HEK293T (cell line): Measurements from ENCODE around the gene ALPL.

Experiments used
- CTCF ChIA-PET: fragments of 350-600 bp; formaldehyde crosslinking; extraction: SDS; loops from one replicate; lab custom pipeline; 2021; ENCODE audit warnings: antibody characterized with exemption, inconsistent platforms; lab: Yijun Ruan, JAX
- POLR2A ChIA-PET: fragments of 350-600 bp; formaldehyde crosslinking; extraction: SDS; loops from one replicate; lab custom pipeline; 2020; ENCODE audit warnings: antibody characterized with exemption, inconsistent platforms; lab: Yijun Ruan, JAX
- DNase-seq: peaks from one replicate; pipeline ENCODE4 v3.0.0; 2012; ENCODE audit warnings: mixed read lengths; ENCODE audit errors: extremely low spot score
- ARNT ChIP-seq: fragments of 450-650 bp; IDR thresholded peaks from 2 replicates; pipeline ENCODE4 v1.6.1; 2017; ENCODE audit warnings: mild to moderate bottlenecking
- BHLHE40 ChIP-seq: fragments of 450-650 bp; IDR thresholded peaks from 2 replicates; pipeline ENCODE4 v1.6.1; 2016; ENCODE audit warnings: mild to moderate bottlenecking, moderate library complexity, borderline replicate concordance
- CTBP1 ChIP-seq: fragments of 450-650 bp; IDR thresholded peaks from 2 replicates; pipeline ENCODE4 v1.6.1; 2016; ENCODE audit warnings: borderline replicate concordance
- ELF4 ChIP-seq: fragments of 450-650 bp; IDR thresholded peaks from 2 replicates; pipeline ENCODE4 v1.6.1; 2017; ENCODE audit warnings: antibody characterized with exemption
- FOXA1 ChIP-seq: fragments of 450-650 bp; IDR thresholded peaks from 2 replicates; pipeline ENCODE4 v1.6.1; 2016; ENCODE audit warnings: mild to moderate bottlenecking
- FOXK2 ChIP-seq: fragments of 450-650 bp; IDR thresholded peaks from 2 replicates; pipeline ENCODE4 v1.6.1; 2016; ENCODE audit warnings: mild to moderate bottlenecking
- FOXM1 ChIP-seq: fragments of 450-650 bp; IDR thresholded peaks from 2 replicates; pipeline ENCODE4 v1.6.1; 2017; ENCODE audit warnings: mild to moderate bottlenecking, borderline replicate concordance
- HDGF ChIP-seq: fragments of 450-650 bp; IDR thresholded peaks from 2 replicates; pipeline ENCODE4 v1.6.1; 2017; ENCODE audit warnings: antibody characterized with exemption, borderline replicate concordance
- L3MBTL2 ChIP-seq: fragments of 450-650 bp; conservative IDR thresholded peaks from 2 replicates; pipeline ENCODE4 v1.6.1; 2016; ENCODE audit warnings: mild to moderate bottlenecking
- LEF1 ChIP-seq: fragments of 450-650 bp; IDR thresholded peaks from 2 replicates; pipeline ENCODE4 v1.6.1; 2017; ENCODE audit warnings: mild to moderate bottlenecking, borderline replicate concordance
- NFRKB ChIP-seq: fragments of 450-650 bp; IDR thresholded peaks from 2 replicates; pipeline ENCODE4 v1.6.1; 2016; ENCODE audit warnings: mild to moderate bottlenecking, moderate library complexity
- PKNOX1 ChIP-seq: fragments of 450-650 bp; IDR thresholded peaks from 2 replicates; pipeline ENCODE4 v1.6.1; 2016
- SP1 ChIP-seq: fragments of 450-650 bp; IDR thresholded peaks from 2 replicates; pipeline ENCODE4 v1.6.1; 2017
- SUZ12 ChIP-seq: fragments of 450-650 bp; IDR thresholded peaks from 2 replicates; pipeline ENCODE4 v1.6.1; 2016; ENCODE audit warnings: mild to moderate bottlenecking
- TARDBP ChIP-seq: fragments of 450-650 bp; IDR thresholded peaks from 2 replicates; pipeline ENCODE4 v1.6.1; 2016
- ZNF384 ChIP-seq: fragments of 450-650 bp; IDR thresholded peaks from 2 replicates; pipeline ENCODE4 v1.6.1; 2016

ALPL gene

DNA sequence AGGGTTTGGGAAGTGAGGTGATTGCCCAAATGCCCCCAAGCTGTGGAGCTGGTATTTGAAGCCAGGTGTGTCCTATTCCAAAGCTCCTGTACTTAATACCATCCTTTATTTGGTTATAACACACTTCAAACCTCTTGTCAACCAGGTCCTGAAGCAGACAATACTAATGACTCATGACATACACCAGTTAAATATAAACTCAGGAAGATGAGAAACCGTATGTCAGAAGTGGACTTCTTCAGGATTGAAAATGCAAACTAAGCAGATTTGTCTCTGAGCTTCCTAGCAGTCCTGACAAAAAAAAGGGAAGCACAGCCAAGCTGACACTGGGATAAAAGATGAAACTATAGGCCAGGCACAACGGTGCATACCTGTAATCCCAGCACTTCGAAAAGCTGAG, 70.6 kb downstream of the ALPL start:
- POLR2A ChIA-PET = no interaction called here
- CTCF ChIA-PET = no interaction called here
- no peak for DNase-seq
- no peak for TF ChIP-seq FOXK2
- TF ChIP-seq SP1 = no peak
- no peak for TF ChIP-seq ZNF384

GRCh38 chr1:21584096-21584495, 74.9 kb downstream of the ALPL start:
- TF ChIP-seq NFRKB = no peak
- no peak for TF ChIP-seq ARNT
- no peak for TF ChIP-seq SUZ12
- TF ChIP-seq FOXA1 = no peak
- TF ChIP-seq L3MBTL2 = no peak
- no peak for TF ChIP-seq ELF4
- TF ChIP-seq TARDBP = no peak
- TF ChIP-seq BHLHE40 = no peak
- TF ChIP-seq CTBP1 = no peak
- DNase-seq = no peak
- ChIA-PET CTCF (no interaction called here), POLR2A (no interaction called here)

- DNase-seq = no peak
- no peak for TF ChIP-seq LEF1
- ChIA-PET POLR2A (no interaction called here), CTCF (interaction anchor here (1.0 kb wide), 1 partner anchor 50 kb away, joined by 3 read pairs; no protein-coding TSS in a partner anchor)
Measured at GRCh38 chr1:21585037-21585436, 75.8 kb downstream of the ALPL start.

DNA sequence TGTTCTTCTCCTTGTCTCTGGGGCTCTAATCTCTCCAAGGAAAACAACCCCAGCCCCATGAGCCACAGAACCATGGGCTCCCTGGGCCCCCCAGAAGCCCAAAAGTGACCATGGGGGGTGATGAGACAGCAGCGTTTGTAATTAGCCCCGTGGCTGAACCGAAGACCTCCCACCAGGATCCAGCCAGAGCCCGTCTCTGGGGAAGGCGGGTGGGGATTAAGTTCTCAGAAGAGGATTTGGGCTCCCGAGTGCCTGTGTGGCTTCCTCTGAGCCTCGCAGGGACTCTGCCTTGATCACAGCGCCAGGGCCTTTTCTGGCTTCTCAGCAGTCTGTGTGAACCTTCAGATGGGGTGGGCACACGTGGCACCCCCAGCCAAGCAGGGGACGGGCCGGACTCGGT, 77.0 kb downstream of the ALPL start:
- CTCF ChIA-PET = no interaction called here

GRCh38 chr1:21586846-21587601, 77.8 kb downstream of the ALPL start:
- CTCF ChIA-PET = no interaction called here
- DNase-seq = no peak
- POLR2A ChIA-PET = no interaction called here
- TF ChIP-seq FOXM1 (no peak), BHLHE40 (no peak), FOXK2 (no peak), LEF1 (no peak), CTBP1 (no peak), L3MBTL2 (no peak; the same call in 1 of the 2 replicates), TARDBP (no peak), ELF4 (no peak), ZNF384 (no peak), PKNOX1 (no peak), SP1 (no peak), FOXA1 (no peak)

More for the DNA sequence above, 77.0 kb downstream of the ALPL start:
- no peak for DNase-seq
- TF ChIP-seq ZNF384 (no peak), LEF1 (no peak), ARNT (no peak), CTBP1 (no peak), PKNOX1 (no peak), NFRKB (no peak), TARDBP (no peak), FOXA1 (no peak), FOXM1 (no peak), SUZ12 (no peak), FOXK2 (no peak), ELF4 (no peak), SP1 (no peak), L3MBTL2 (no peak), BHLHE40 (no peak), HDGF (no peak)
- POLR2A ChIA-PET = no interaction called here

DNA sequence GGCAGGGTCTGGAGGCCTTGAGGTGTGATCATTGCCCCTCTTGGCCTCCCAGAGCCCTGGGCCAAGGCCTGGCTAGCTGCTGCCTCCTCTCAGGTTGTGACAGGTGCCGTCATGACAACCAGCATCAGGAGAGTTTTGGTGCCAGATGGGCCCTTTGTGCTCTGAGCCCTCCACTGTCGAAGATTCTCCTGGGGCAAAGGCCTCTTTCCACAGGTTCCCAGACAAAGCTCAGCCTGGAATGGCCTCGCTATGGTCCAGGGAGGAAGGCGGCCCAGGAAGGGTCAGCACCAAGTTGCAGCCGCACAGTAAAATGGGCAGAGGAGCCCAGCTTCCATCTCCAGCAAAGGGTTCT, 78.4 kb downstream of the ALPL start:
- POLR2A ChIA-PET = no interaction called here
- CTCF ChIA-PET = no interaction called here
- TF ChIP-seq HDGF = no peak
- no peak for TF ChIP-seq SUZ12
- TF ChIP-seq L3MBTL2 = no peak
- TF ChIP-seq PKNOX1 = no peak
- no peak for TF ChIP-seq ZNF384
- no peak for DNase-seq

- TF ChIP-seq SP1 (no peak), LEF1 (no peak), SUZ12 (no peak), FOXK2 (no peak), PKNOX1 (no peak), L3MBTL2 (no peak), HDGF (no peak), TARDBP (no peak), ELF4 (no peak), NFRKB (no peak), BHLHE40 (no peak)
- ChIA-PET POLR2A (interaction anchor here (0.7 kb wide), 1 partner anchor 20 kb away, joined by 3 read pairs; no protein-coding TSS in a partner anchor), CTCF (no interaction called here)
- no peak for DNase-seq
Measured at GRCh38 chr1:21589618-21590017, 80.4 kb downstream of the ALPL start.
